HCT116 (cell line): ENCODE results near the gene DHCR7.

Experiments used
- SP1 ChIP-seq: IDR thresholded peaks from 2 replicates; pipeline ENCODE4 v1.6.1; 2012; ENCODE audit warnings: low read depth
- TF ChIP-seq, protein P1 (sequence below), 3 experiments: fragments of 200-600 bp in 1 of 3; sonication (generic) in 1 of 3; IDR thresholded peaks in 2 of 3; conservative IDR thresholded peaks in 1 of 3; 2 replicates each; pipeline ENCODE4 v1.5.1; 2012 to 2017; ENCODE audit warnings: low read depth in 2 of 3, low read length in 2 of 3, antibody characterized with exemption in 1 of 3, borderline replicate concordance in 1 of 3, control low read depth in 1 of 3, mild to moderate bottlenecking in 1 of 3, mixed read lengths in 1 of 3, mixed run types in 1 of 3, moderate library complexity in 1 of 3; ENCODE audit not compliant: insufficient read depth in 1 of 3

- TF ChIP-seq, protein P1, sequence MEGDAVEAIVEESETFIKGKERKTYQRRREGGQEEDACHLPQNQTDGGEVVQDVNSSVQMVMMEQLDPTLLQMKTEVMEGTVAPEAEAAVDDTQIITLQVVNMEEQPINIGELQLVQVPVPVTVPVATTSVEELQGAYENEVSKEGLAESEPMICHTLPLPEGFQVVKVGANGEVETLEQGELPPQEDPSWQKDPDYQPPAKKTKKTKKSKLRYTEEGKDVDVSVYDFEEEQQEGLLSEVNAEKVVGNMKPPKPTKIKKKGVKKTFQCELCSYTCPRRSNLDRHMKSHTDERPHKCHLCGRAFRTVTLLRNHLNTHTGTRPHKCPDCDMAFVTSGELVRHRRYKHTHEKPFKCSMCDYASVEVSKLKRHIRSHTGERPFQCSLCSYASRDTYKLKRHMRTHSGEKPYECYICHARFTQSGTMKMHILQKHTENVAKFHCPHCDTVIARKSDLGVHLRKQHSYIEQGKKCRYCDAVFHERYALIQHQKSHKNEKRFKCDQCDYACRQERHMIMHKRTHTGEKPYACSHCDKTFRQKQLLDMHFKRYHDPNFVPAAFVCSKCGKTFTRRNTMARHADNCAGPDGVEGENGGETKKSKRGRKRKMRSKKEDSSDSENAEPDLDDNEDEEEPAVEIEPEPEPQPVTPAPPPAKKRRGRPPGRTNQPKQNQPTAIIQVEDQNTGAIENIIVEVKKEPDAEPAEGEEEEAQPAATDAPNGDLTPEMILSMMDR (IDR thresholded peaks at IDR 0.05 in 2 of 3, conservative IDR thresholded peaks at IDR 0.05 in 1 of 3; ENCODE audit: borderline replicate concordance in 1 of 3, insufficient read depth in 1 of 3, low read depth in 2 of 3, low read length in 2 of 3) = no peak
- no peak for TF ChIP-seq SP1
Measured at GRCh38 chr11:71481101-71481960, 33.1 kb upstream of the DHCR7 start.
